Suppressor macrophage treated with lipopolysaccharide for 1 hour (primary cell): ENCODE results near the gene PCDHGA8.
"Not testable (repeated sequence)": the region's sequence is repeated elsewhere in the genome, so short reads cannot be mapped to it uniquely, and the experiment has no call there.

Experiments
- DNase-seq, 3 donors: peaks; one replicate each; pipeline ENCODE4 v3.0.0-alpha.2; 2020 to 2022

PCDHGA8 gene

GRCh38 chr5:141403387-141403786 lies 11.0 kb downstream of the PCDHGA8 start:
- no peak for DNase-seq

- peak; percentile 61 to 84 (median 73) for DNase-seq
These were observed 15.5 kb downstream of the PCDHGA8 start, which contains the start of gene PCDHGB6 for GRCh38 chr5:141407790-141408505. TSS of gene PCDHGB6 (plus strand) at chr5:141408021. CDS start at chr5:141408203, 182 bp downstream.

DNA sequence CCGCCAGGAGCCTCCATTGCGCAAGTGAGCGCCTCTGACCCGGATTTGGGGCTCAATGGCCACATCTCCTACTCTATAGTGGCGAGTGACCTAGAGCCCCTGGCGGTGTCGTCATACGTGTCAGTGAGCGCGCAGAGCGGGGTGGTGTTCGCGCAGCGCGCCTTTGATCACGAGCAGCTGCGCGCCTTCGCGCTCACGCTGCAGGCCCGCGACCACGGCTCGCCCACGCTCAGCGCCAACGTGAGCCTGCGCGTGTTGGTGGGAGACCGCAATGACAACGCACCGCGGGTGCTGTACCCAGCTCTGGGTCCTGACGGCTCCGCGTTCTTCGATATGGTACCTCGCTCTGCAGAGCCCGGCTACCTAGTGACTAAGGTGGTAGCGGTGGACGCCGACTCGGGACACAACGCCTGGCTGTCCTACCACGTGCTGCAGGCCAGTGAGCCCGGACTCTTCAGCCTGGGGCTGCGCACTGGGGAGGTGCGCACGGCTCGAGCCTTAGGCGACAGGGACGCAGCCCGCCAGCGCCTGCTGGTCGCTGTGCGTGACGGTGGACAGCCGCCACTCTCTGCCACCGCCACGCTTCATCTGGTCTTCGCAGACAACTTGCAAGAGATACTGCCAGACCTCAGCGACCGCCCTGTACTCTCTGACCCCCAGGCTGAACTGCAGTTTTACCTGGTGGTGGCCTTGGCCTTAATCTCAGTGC lies 17.3 kb downstream of the PCDHGA8 start:
- DNase-seq: no peak

- DNase-seq: no peak
These were observed 19.1 kb downstream of the PCDHGA8 start for GRCh38 chr5:141411575-141411974.

- peak; percentile 77 to 79 (median 79) for DNase-seq
These were observed 20.6 kb downstream of the PCDHGA8 start, which contains the start of gene PCDHGA10 for GRCh38 chr5:141412854-141413539. TSS of gene PCDHGA10 (plus strand) at chr5:141412987. CDS start at chr5:141413176, 189 bp downstream.

DNA sequence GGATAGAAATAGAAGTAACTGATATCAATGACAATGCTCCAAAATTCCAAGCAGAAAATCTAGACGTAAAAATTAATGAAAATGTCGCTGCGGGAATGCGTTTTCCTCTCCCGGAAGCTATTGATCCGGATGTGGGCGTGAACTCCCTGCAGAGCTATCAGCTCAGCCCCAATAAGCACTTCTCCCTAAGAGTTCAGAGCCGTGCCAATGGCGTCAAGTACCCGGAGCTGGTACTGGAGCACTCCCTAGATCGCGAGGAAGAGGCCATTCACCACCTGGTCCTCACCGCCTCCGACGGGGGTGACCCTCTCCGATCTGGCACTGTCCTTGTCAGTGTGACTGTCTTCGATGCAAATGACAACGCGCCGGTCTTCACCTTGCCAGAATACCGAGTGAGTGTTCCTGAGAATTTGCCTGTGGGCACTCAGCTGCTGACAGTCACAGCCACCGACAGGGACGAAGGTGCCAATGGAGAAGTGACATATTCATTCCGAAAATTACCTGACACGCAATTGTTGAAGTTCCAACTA lies 21.2 kb downstream of the PCDHGA8 start:
- DNase-seq: no peak

GRCh38 chr5:141414548-141415274 lies 22.3 kb downstream of the PCDHGA8 start:
- not testable (repeated sequence) for DNase-seq

GRCh38 chr5:141415275-141415618 lies 22.8 kb downstream of the PCDHGA8 start:
- DNase-seq: not testable (repeated sequence)

GRCh38 chr5:141417494-141418172 lies 25.2 kb downstream of the PCDHGA8 start, which contains the start of gene PCDHGB7:
TSS of gene PCDHGB7 (plus strand) at chr5:141417677. CDS start at chr5:141417860, 183 bp downstream.
- peak; percentile 87 to 94 (median 93) for DNase-seq

DNA sequence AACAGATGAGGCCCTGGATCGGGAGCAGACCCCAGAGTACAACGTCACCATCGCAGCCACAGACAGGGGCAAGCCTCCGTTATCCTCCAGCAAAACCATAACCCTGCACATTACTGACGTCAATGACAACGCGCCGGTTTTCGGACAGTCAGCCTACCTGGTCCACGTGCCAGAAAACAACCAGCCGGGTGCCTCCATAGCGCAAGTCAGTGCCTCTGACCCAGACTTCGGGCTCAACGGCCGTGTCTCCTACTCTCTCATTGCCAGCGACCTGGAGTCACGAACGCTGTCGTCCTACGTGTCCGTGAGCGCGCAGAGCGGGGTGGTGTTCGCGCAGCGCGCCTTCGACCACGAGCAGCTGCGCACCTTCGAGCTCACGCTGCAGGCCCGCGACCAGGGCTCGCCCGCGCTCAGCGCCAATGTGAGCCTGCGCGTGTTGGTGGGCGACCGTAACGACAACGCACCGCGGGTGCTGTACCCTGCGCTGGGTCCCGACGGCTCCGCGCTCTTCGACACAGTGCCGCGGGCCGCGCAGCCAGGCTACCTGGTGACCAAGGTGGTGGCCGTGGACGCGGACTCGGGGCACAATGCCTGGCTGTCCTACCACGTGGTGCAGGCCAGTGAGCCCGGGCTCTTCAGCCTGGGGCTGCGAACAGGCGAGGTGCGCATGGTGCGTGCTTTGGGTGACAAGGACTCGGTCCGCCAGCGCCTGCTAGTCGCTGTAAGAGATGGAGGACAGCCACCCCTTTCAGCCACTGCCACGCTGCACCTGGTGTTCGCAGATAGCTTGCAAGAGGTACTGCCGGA lies 26.8 kb downstream of the PCDHGA8 start:
- no peak for DNase-seq

GRCh38 chr5:141420855-141421488 lies 28.5 kb downstream of the PCDHGA8 start, which contains the start of gene PCDHGA11:
TSS of gene PCDHGA11 (plus strand) at chr5:141421051. CDS start at chr5:141421228, 177 bp downstream.
- DNase-seq: peak; percentile 81 to 88 (median 88)

DNA sequence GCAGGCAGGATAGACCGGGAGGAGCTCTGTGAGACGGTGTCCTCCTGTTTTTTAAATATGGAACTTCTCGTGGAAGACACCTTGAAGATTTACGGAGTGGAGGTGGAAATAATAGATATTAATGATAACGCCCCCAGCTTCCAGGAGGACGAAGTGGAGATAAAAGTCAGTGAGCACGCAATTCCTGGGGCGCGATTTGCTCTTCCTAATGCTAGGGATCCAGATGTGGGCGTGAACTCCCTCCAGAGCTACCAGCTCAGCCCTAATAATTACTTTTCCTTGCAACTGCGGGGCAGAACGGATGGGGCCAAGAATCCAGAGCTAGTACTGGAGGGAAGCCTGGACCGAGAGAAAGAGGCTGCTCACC lies 29.0 kb downstream of the PCDHGA8 start:
- DNase-seq: no peak

DNA sequence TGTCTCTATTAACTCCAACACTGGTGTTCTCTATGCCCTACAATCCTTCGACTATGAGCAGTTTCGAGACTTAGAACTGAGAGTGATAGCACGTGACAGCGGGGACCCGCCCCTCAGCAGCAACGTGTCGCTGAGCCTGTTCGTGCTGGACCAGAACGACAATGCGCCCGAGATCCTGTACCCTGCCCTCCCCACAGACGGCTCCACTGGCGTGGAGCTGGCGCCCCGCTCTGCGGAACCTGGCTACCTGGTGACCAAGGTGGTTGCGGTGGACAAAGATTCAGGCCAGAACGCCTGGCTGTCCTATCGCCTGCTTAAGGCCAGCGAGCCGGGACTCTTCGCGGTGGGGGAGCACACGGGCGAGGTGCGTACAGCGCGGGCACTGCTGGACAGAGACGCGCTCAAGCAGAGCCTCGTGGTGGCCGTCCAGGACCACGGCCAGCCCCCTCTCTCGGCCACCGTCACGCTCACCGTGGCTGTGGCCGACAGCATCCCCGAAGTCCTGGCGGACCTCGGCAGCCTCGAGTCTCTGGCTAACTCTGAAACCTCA lies 30.4 kb downstream of the PCDHGA8 start:
- DNase-seq: no peak

DNA sequence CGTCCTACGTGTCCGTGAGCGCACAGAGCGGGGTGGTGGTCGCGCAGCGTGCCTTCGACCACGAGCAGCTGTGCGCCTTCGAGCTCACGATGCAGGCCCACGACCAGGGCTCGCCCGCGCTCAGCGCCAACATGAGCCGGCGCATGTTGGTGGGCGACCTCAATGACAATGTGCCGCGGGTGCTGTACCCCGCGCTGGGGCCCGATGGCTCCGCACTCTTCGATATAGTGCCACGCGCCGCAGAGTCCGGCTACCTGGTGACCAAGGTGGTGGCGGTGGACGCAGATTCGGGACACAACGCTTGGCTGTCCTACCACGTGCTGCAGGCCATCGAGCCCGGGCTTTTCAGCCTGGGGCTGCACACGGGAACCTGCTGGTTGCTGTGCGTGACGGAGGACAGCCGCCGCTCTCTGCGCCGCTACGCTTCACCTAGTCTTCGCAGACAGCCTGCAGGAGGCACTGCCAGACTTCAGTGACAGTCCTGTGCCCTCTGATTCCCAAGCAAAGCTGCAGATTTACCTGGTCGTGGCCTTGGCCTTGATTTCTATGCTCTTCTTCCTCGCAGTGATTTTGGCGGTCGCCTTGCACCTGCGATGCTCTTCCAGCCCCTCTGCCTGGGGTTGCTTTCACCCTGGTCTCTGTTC lies 35.5 kb downstream of the PCDHGA8 start:
- no peak for DNase-seq

GRCh38 chr5:141430332-141431113 lies 38.1 kb downstream of the PCDHGA8 start, which contains the start of gene PCDHGA12:
TSS of gene PCDHGA12 (plus strand) at chr5:141430507. CDS start at chr5:141430760, 253 bp downstream.
- DNase-seq: peak; percentile 84 to 91 (median 90)

DNA sequence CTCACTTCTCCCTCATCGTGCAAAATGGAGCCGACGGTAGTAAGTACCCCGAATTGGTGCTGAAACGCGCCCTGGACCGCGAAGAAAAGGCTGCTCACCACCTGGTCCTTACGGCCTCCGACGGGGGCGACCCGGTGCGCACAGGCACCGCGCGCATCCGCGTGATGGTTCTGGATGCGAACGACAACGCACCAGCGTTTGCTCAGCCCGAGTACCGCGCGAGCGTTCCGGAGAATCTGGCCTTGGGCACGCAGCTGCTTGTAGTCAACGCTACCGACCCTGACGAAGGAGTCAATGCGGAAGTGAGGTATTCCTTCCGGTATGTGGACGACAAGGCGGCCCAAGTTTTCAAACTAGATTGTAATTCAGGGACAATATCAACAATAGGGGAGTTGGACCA lies 38.9 kb downstream of the PCDHGA8 start:
- DNase-seq: peak; percentile 27 to 39 (median 37)

GRCh38 chr5:141432308-141432707 lies 39.9 kb downstream of the PCDHGA8 start:
- DNase-seq: not testable (repeated sequence)

GRCh38 chr5:141432726-141433125 lies 40.3 kb downstream of the PCDHGA8 start:
- DNase-seq: not testable (repeated sequence)
